ENCODE measurements around the gene AMIGO1.

DNA sequence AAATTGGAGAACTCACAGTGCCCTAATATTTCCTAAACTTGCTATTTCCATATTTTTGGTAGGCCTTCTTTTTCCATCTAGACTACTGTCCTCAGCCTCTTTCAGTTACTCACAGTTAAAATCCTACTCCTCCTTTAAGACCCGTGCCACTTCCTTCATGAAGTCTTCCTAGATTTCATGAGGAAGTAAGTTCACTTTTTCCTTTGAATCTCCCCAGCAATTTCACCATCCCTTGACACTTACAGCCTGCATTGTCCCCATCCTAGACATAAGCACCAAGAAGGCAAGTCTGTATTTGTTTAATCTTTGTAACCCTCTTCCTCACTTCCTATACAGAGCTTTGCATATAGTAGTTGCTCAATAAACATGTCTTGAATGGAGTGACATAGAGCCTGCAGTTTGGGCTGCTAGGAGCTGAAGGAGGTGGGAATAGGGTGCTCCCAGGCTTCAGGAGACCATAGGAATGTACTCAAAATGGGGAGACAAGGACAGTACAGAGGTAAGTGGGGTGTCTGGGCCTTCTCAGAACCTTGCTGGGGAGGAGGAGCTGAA is 24.9 kb upstream of the AMIGO1 start:
- TF ChIP-seq EP300 (IDR thresholded peaks at IDR 0.05) (no peak), CTCF (IDR thresholded peaks at IDR 0.05) (no peak), POLR2AphosphoS5 (IDR thresholded peaks at IDR 0.05) (no peak)
